ENCODE measurements around the gene DNAJB14. TPM values are rescaled to one million over a fixed set of nuclear protein-coding genes. Genes with fewer than 3 reads are reported as not detected.

DNAJB14 gene
- total RNA-seq, 1 experiment from 2014 or later, result 41.0 TPM

- no peak overlapping the region for H3K4me2 ChIP-seq (ENCODE audit: insufficient read depth, insufficient read length, low read length)
- no CpG with 5 or more reads among the region's 2 CpGs for WGBS (ENCODE audit: extremely low coverage, insufficient read length, low lambda C conversion rate)
- no peak overlapping the region for H3K9ac ChIP-seq (ENCODE audit: extremely low read depth, insufficient read length, low read length)
- Mint-ChIP-seq H3K4me3 (no peak overlapping the region), H3K4me1 (peaks cover 7 to 11% of the 10 kb centered on the region in 2 experiments), H3K27me3 (ENCODE audit: low read depth) (no peaks in the 10 kb centered on the region), H3K36me3 (ENCODE audit: insufficient read depth in 1 of 3, low read depth in 3 of 3) (no peaks in the 10 kb centered on the region), H3K27ac (no peak overlapping the region), H3K9me3 (no peaks in the 10 kb centered on the region)
- no peaks in the 10 kb centered on the region for H3K9me3 ChIP-seq (ENCODE audit: control insufficient read depth, low read depth, low read length)
- H3K4ac ChIP-seq (ENCODE audit: low read depth, low read length), result no peak overlapping the region
- no peaks in the 10 kb centered on the region for H3K27me3 ChIP-seq (ENCODE audit: insufficient read depth, low read length)
- no peak overlapping the region for H3K27ac ChIP-seq (ENCODE audit: insufficient read length, low read depth, low read length)
- H4K8ac ChIP-seq (replicated peaks; ENCODE audit: insufficient read length, low read depth, low read length), result no peak overlapping the region
- no peak overlapping the region for H3K14ac ChIP-seq (ENCODE audit: insufficient read depth, low read length)
- no peak overlapping the region for H2AFZ ChIP-seq (ENCODE audit: low read length)
- TF ChIP-seq, protein P1, sequence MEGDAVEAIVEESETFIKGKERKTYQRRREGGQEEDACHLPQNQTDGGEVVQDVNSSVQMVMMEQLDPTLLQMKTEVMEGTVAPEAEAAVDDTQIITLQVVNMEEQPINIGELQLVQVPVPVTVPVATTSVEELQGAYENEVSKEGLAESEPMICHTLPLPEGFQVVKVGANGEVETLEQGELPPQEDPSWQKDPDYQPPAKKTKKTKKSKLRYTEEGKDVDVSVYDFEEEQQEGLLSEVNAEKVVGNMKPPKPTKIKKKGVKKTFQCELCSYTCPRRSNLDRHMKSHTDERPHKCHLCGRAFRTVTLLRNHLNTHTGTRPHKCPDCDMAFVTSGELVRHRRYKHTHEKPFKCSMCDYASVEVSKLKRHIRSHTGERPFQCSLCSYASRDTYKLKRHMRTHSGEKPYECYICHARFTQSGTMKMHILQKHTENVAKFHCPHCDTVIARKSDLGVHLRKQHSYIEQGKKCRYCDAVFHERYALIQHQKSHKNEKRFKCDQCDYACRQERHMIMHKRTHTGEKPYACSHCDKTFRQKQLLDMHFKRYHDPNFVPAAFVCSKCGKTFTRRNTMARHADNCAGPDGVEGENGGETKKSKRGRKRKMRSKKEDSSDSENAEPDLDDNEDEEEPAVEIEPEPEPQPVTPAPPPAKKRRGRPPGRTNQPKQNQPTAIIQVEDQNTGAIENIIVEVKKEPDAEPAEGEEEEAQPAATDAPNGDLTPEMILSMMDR (conservative IDR thresholded peaks at IDR 0.05), result no peak
- no peak overlapping the region for H2AK5ac ChIP-seq (ENCODE audit: insufficient read length, low read length)
- H3K4me1 ChIP-seq (ENCODE audit: insufficient read depth, low read length), result no peaks in the 10 kb centered on the region
- no peak overlapping the region for H3T11ph ChIP-seq (ENCODE audit: low read length)
- no peak overlapping the region for H2BK120ac ChIP-seq (ENCODE audit: low read depth, low read length, poor library complexity, severe bottlenecking)
- no peak for DNase-seq
- no peak overlapping the region for H3K18ac ChIP-seq (ENCODE audit: insufficient read length, low read depth, low read length)
- no peaks in the 10 kb centered on the region for H3K23me2 ChIP-seq (ENCODE audit: insufficient read length, low read depth, low read length, poor library complexity, severe bottlenecking)
- H4K91ac ChIP-seq (ENCODE audit: insufficient read length, low read depth, low read length), result no peak overlapping the region
- no peak overlapping the region for H3K56ac ChIP-seq (ENCODE audit: insufficient read length, low read depth, low read length)
- no peak overlapping the region for H2BK5ac ChIP-seq (ENCODE audit: insufficient read length, low read length)
- no peaks in the 10 kb centered on the region for H4K20me1 ChIP-seq (ENCODE audit: control insufficient read depth, insufficient read depth, insufficient read length)
- no peak overlapping the region for H4K5ac ChIP-seq (ENCODE audit: insufficient read length, low read depth, low read length)
- no peaks in the 10 kb centered on the region for H3K79me1 ChIP-seq (ENCODE audit: insufficient read depth, low read depth, low read length, poor library complexity, severe bottlenecking)
- H2BK15ac ChIP-seq (ENCODE audit: low read depth, low read length), result no peak overlapping the region
- no peaks in the 10 kb centered on the region for H3K79me2 ChIP-seq (ENCODE audit: insufficient read depth, low read length)
- no peak overlapping the region for H2BK20ac ChIP-seq (ENCODE audit: low read depth, low read length, poor library complexity, severe bottlenecking)
- no peak overlapping the region for H2BK12ac ChIP-seq (ENCODE audit: insufficient read length, low read depth, low read length)
- no peak overlapping the region for H3K23ac ChIP-seq (ENCODE audit: insufficient read length, low read depth, low read length)
Observed at GRCh38 chr4:99860521-99860920, 85.9 kb downstream of the DNAJB14 start.
